Esophagus (tissue), 2 donors: ENCODE measurements around the gene AK4. TPM values are rescaled to one million over a fixed set of nuclear protein-coding genes. Genes with fewer than 3 reads are reported as not detected.
"Not testable (repeated sequence)": the region's sequence is repeated elsewhere in the genome, so short reads cannot be mapped to it uniquely, and the experiment has no call there.

Source experiments
- H3K27ac ChIP-seq, 2 donors: one replicate each; pipeline ENCODE4 v1.5.1; 2013; ENCODE audit warnings: low read depth in 2 of 2, mild to moderate bottlenecking in 2 of 2, inconsistent platforms in 1 of 2, low read length in 1 of 2, moderate library complexity in 1 of 2
- H3K27me3 ChIP-seq, 2 donors: one replicate each; pipeline ENCODE4 v1.6.1; 2013; ENCODE audit warnings: low read length in 2 of 2, control low read depth in 1 of 2, mild to moderate bottlenecking in 1 of 2; ENCODE audit not compliant: insufficient read depth in 2 of 2, control insufficient read depth in 1 of 2
- H3K36me3 ChIP-seq, 2 donors: one replicate each; pipeline ENCODE4 v1.6.1; 2013; ENCODE audit warnings: low read length in 1 of 2; ENCODE audit not compliant: control insufficient read depth in 2 of 2, insufficient read depth in 2 of 2
- H3K4me1 ChIP-seq, 2 donors: one replicate each; pipeline ENCODE4 v1.6.1; 2013; ENCODE audit warnings: low read length in 1 of 2; ENCODE audit not compliant: control insufficient read depth in 2 of 2, insufficient read depth in 2 of 2
- H3K4me3 ChIP-seq, 2 donors: one replicate each; pipeline ENCODE4 v1.5.1; 2013; ENCODE audit warnings: low read length in 2 of 2, mild to moderate bottlenecking in 2 of 2, low read depth in 1 of 2, moderate library complexity in 1 of 2
- H3K9me3 ChIP-seq, 2 donors: one replicate each; pipeline ENCODE4 v1.6.1; 2013; ENCODE audit warnings: mild to moderate bottlenecking in 2 of 2, low read depth in 1 of 2, low read length in 1 of 2, moderate library complexity in 1 of 2; ENCODE audit not compliant: control insufficient read depth in 2 of 2, insufficient read depth in 1 of 2
- WGBS, 2 donors: extraction: QIAGEN DNeasy Blood & Tissue Kit; methylation state at CpG; one replicate each; pipeline ENCODE4 v1.1.7; 2013; 5-methylcytosine and 5-hydroxymethylcytosine counted together
- polyA plus RNA-seq, 2 donors: library from polyadenylated mRNA; stranded (reverse); fragments of 200-250 nt; gene quantifications; one replicate each; pipeline ENCODE4 v1.2.3, GENCODE V29; 2013
- donor health status: healthy with polysubstance abuse.
- donor health status: Bipolar disorder and iron deficiency.

Gene AK4
- polyA plus RNA-seq, 2 donors, result 10.8 to 24.0 TPM

DNA sequence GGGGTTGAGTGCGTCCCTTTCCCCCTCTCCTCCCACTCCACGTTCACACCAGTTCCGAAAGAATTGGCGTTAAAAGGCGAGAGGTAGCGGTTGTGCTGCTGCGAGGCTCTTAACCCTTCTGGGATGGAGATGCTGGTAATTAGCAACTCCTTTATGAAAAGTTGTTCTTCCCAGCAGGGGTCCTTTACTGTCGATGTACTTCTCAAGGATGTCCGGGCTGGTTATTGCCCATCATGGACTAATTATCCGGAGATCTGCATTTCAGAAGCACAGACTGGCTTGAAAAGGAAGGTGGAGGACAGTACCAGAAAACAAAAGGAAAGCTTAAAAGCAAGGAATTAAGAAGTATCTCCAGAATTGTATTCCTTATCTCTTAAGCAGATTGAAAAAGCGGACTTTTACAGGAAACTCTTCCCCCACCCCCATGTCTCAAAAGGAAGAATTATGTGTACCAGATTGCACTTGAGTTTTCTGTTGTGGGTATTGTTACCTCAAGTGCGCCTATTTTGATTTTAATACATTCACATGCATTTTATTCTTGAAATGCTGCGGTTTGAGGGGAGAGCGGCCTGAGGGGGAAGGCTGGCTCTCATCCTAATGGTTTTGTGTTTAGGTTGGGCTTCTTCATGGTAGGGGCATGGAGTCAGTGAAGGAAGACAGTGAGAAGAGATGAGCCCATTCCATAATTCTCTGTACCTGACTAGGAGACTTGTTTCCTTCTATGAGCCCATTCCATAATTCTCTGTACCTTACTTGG lies 1.5 kb downstream of the AK4 start:
- peak overlapping the region; percentile 79 to 83 for H3K27ac ChIP-seq
- H3K27me3 ChIP-seq, result no peaks in the 10 kb centered on the region
- no peaks in the 10 kb centered on the region for H3K36me3 ChIP-seq
- WGBS, 2 donors, result 24 to 43% methylated on average over 14 of the region's 14 CpGs
- H3K4me1 ChIP-seq, result peaks cover 2% of the 10 kb centered on the region in 2 donors
- H3K9me3 ChIP-seq, result no peaks in the 10 kb centered on the region
- H3K4me3 ChIP-seq, result peak overlapping the region; percentile 64 to 74

DNA sequence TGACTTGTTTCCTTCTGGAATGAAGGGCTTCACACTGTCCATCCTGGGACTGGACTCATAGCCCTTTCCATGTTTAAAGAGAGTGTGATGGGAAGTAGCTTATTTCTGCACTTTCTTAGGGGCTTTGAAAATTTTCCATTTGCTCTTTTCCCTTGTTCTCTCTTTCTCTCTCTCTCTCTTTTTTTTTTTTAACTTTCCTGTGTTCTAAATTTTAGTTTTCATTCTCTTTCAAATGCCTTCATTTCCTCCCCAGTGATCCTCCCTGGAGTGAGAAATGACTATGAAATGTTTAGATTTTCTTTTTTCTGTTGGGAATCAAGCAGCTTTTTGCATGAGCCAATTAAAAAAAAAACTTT lies 2.1 kb downstream of the AK4 start:
- Histone ChIP-seq H3K4me1 (peaks cover 2% of the 10 kb centered on the region in 2 donors), H3K4me3 (no peak overlapping the region), H3K9me3 (no peaks in the 10 kb centered on the region), H3K36me3 (no peaks in the 10 kb centered on the region), H3K27me3 (no peaks in the 10 kb centered on the region), H3K27ac (peak overlapping the region in 1 of 2 donors; percentile 1)

DNA sequence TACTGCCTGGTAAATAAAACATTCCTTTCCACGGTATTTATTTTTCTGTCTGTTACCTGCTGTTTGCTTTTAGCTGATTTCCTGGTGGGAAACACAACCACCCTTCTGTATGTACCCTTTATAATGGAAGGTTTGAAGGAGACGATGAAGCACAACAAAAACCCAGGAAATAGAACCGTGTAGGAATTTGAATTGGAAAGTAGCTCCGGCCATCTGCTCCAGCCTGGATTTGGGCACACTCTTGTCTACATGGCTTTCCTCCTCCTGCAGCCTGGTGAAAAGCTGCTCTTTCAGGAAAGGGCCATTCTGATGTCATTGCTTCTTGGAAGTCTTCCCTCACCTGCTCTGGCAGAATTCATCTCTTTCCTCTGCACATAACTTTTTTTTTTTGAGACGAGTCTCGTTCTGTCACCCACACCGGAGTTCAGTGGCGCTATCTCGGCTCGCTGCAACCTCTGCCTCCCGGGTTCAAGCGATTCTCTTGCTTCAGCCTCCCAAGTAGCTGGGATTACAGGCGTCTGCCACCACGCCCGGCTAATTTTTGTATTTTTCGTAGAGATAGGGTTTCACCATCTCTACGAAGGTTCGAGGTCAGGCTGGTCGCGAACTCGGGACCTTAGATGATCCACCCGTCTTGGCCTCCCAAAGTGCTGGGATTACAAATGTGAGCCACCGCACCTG lies 2.7 kb downstream of the AK4 start:
- Histone ChIP-seq H3K9me3 (no peaks in the 10 kb centered on the region), H3K36me3 (no peaks in the 10 kb centered on the region), H3K27ac (no peak overlapping the region), H3K4me1 (peaks cover 2% of the 10 kb centered on the region in 2 donors), H3K4me3 (no peak overlapping the region), H3K27me3 (no peaks in the 10 kb centered on the region)
- WGBS, 2 donors, result 87 to 90% methylated on average over 23 of the region's 23 CpGs

DNA sequence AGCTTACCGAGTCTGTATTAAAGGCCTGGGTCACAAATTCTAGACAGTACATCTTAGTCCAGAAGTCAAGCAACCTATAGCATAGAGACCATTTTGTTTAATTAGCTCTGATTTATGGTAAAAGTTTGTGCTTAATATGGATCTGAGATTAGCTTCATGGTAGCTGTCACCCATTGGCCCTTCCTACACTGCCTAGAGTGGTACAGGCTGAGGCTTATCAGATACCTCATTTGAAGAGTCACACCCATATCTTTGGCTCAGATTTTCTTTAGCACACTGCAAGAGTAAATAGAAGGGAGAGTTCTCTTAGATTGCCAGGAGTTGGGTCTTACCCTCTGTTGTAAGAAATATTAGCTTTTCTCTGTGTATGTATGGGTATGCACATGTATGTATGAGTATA lies 3.6 kb downstream of the AK4 start:
- Histone ChIP-seq H3K36me3 (no peaks in the 10 kb centered on the region), H3K4me3 (no peak overlapping the region), H3K9me3 (no peaks in the 10 kb centered on the region), H3K27me3 (no peaks in the 10 kb centered on the region), H3K4me1 (peaks cover 2% of the 10 kb centered on the region in 2 donors), H3K27ac (no peak overlapping the region)
- 72 to 83% methylated on average over 1 of the region's 1 CpG for WGBS, 2 donors

DNA sequence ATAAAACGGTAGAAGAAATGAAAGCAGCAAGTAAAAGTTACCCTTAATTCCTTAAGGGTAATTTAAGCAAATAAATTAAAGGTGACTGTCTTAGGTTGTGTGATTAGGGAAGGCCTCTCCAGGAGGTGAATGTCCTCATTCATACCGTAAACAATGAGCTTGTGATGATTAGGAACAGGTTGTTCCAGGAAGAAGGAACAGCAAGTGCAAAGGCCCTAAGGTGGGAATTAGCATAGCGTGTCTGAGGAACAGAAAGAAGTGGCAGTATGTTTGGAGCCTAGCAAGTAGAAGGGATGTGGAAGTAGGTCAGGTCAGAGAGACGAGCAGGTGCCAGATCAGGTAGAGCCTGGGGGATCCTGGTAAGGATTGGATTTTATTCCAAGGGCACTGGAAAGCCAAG lies 5.6 kb downstream of the AK4 start:
- 71 to 75% methylated on average over 4 of the region's 4 CpGs for WGBS, 2 donors
- H3K27me3 ChIP-seq, result no peaks in the 10 kb centered on the region
- H3K9me3 ChIP-seq, result no peaks in the 10 kb centered on the region
- H3K36me3 ChIP-seq, result peaks cover 0 to 2% of the 10 kb centered on the region in 2 donors
- peaks cover 2% of the 10 kb centered on the region in 2 donors for H3K4me1 ChIP-seq
- H3K4me3 ChIP-seq, result no peak overlapping the region
- peak overlapping the region in 1 of 2 donors; percentile 57 for H3K27ac ChIP-seq

DNA sequence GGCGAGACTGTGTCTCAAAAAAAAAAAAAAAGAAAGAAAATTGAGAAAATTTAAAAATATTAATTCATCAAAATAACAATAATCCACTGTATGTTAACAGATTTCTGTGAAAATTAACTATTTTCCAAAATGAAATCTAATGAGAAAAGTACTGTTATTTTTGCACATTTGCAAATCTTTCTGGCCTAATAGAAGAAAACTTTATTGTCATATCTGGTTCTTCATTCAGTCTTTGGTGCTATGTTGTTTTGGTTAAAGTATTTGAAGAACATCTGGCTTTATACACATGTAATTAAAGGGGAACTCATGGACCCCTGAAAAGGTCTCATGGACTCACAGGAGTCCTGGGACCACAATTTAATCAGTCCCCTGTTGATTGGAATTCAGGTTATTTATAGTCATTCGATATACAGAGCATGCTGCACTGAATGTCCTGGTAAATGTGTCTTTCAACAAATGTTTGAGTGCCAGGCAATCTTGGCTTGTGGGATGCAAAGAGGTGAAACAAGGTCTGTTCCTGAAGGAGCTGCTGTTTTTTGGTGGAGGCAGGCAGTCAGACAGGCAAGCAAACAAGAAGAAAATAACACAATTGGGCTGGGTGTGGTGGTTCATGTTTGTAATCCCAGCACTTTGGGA lies 9.0 kb downstream of the AK4 start:
- 85 to 88% methylated on average over 2 of the region's 2 CpGs for WGBS, 2 donors
- peaks cover 0 to 2% of the 10 kb centered on the region in 2 donors for H3K36me3 ChIP-seq
- peaks cover 0 to 2% of the 10 kb centered on the region in 2 donors for H3K4me1 ChIP-seq
- no peak overlapping the region for H3K4me3 ChIP-seq
- H3K27ac ChIP-seq, result no peak overlapping the region
- H3K9me3 ChIP-seq, result no peaks in the 10 kb centered on the region
- no peaks in the 10 kb centered on the region for H3K27me3 ChIP-seq

DNA sequence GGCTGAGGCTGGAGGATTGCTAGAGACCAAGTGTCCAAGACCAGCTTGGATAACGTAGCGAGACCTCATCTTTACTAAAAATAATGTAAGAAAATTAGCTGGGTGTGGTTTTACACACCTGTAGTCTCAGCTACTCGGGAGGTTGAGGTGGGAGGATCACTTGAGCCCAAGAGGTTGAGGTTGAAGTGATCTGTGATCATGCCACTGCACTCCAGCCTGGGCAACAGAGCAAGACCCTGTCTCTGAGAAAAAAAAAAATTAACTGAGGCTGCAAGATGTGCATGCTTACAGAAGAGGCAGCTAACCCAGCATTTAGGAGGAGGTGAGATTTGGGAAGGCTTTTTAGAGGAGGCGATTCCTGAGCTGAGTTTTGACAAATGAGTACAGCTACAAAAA lies 9.5 kb downstream of the AK4 start:
- H3K27me3 ChIP-seq, result no peaks in the 10 kb centered on the region
- peaks cover 0 to 2% of the 10 kb centered on the region in 2 donors for H3K4me1 ChIP-seq
- no peak overlapping the region for H3K27ac ChIP-seq
- no peak overlapping the region for H3K4me3 ChIP-seq
- 93 to 94% methylated on average over 4 of the region's 4 CpGs for WGBS, 2 donors
- no peaks in the 10 kb centered on the region for H3K9me3 ChIP-seq
- peaks cover 0 to 2% of the 10 kb centered on the region in 2 donors for H3K36me3 ChIP-seq

DNA sequence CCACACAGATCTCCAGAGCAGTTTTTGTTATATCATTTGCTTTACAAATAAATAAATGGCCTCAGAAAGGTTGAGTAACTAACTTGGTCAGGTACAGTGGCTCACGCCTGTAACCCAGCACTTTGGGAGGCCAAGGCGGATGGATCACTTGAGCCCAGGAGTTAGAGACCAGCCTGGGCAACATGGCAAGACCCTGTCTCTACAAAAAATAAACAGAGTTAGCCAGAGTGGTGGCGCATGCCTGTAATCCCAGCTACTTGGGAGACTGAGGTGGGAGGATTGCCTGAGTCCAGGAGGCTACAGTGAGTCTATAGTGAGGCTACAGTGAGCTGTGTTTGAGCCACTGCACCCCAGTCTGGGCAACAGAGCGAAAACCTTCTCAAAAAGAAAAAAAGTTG lies 11.3 kb downstream of the AK4 start:
- not testable (repeated sequence) for H3K27ac ChIP-seq, H3K9me3 ChIP-seq, H3K4me1 ChIP-seq, H3K27me3 ChIP-seq, H3K36me3 ChIP-seq, H3K4me3 ChIP-seq
- WGBS, 2 donors, result 95 to 96% methylated on average over 4 of the region's 4 CpGs

DNA sequence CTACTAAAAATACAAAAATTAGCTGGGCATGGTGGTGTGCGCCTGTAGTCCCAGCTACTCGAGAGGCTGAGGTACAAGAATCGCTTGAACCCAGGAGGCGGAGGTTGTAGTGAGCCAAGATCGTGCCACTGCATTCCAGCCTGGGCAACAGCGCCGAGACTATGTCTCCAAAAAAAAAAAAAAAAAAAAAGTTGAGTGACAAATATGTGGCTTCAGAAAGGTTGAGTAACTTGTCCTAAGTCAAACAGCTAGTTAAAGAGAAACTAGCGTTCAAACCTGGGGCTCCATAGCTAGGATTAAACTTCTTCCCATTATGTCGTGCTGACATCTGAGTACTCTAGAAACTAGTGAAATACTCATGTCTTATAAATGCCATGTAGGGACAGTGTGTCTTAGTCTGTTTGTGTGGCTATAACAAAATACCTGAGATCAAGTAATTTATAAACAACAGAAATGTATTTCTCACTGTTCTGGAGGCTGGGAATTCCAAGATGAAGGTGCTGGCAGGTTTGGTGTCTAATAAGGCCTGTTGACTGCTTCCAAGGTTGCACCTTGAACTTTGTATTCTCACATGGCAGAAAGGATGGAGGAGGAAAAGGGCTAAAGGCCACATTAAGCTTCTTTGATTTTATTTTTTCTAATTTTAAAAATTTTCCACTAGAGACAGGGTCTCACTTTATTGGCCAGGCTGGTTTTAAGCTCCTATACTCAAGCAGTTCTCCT lies 12.0 kb downstream of the AK4 start:
- H3K9me3 ChIP-seq, result no peaks in the 10 kb centered on the region
- no peak overlapping the region for H3K27ac ChIP-seq
- no peak overlapping the region for H3K4me3 ChIP-seq
- no peaks in the 10 kb centered on the region for H3K27me3 ChIP-seq
- WGBS, 2 donors, result 93 to 96% methylated on average over 9 of the region's 9 CpGs
- H3K36me3 ChIP-seq, result peaks cover 0 to 2% of the 10 kb centered on the region in 2 donors
- no peaks in the 10 kb centered on the region for H3K4me1 ChIP-seq
